K562 (cell line): ENCODE measurements around the gene SGMS1. TPM values are rescaled to one million over a fixed set of nuclear protein-coding genes. Genes with fewer than 3 reads are reported as not detected.
"Not testable (repeated sequence)": the region's sequence is repeated elsewhere in the genome, so short reads cannot be mapped to it uniquely, and the experiment has no call there.

ENCODE experiments used
- ATAC-seq: fragments of 200-7000 bp; cut with Tn5 transposase; 3 replicates; pipeline ENCODE4 v1.9.1; 2020; ENCODE audit warnings: moderate library complexity
- BruUV-seq: library from RNA; stranded (reverse); fragments of 400-500 nt; replicated peaks from 2 replicates; lab custom pipeline; 2021; lab: Mats Ljungman, UMichigan
- CTCF ChIA-PET: fragments of 300-600 bp; formaldehyde crosslinking; extraction: SDS; loops from one replicate; lab custom pipeline; 2021; ENCODE audit warnings: low intra/inter-chr PET ratio; lab: Yijun Ruan, JAX
- POLR2A ChIA-PET: fragments of 300-600, 350-650 bp; sonication (Branson Sonifier 250); formaldehyde crosslinking; extraction: SDS; loops from one replicate; lab custom pipeline; 2021; ENCODE audit warnings: antibody characterized with exemption, inconsistent platforms; lab: Yijun Ruan, JAX
- DNase-seq, 4 experiments: peaks; one replicate each; pipeline versions ENCODE4 v3.0.0 to v3.0.0-alpha.2; 2011 to 2018; ENCODE audit warnings: low spot score in 3 of 4, mixed read lengths in 3 of 4; ENCODE audit errors: extremely low read depth in 1 of 4
- FAIRE-seq: peaks from 2 replicates; lab custom pipeline; 2011; peaks lifted over from hg19 to GRCh38; lab: Jason Lieb, UNC
- H2AFZ ChIP-seq: 2 replicates; pipeline ENCODE4 v1.6.0; 2011; ENCODE audit warnings: low read depth, low read length, control low read depth, inconsistent platforms
- H3K27ac ChIP-seq: fragments of 200-600 bp; 3 replicates; pipeline ENCODE4 v1.8.0; 2011; ENCODE audit warnings: low read depth, mild to moderate bottlenecking, control low read depth, inconsistent platforms, low read length, moderate library complexity, mixed read lengths; ENCODE audit errors: extremely low read depth
- H3K27me3 ChIP-seq, 2 experiments: fragments of 300-600 bp in 1 of 2; 2 replicates in 1 of 2; 3 replicates in 1 of 2; pipeline versions ENCODE4 v1.6.0 to v1.8.0; 2011; ENCODE audit warnings: inconsistent platforms in 2 of 2, low read length in 2 of 2, mild to moderate bottlenecking in 1 of 2, mixed read lengths in 1 of 2, moderate library complexity in 1 of 2; ENCODE audit not compliant: control insufficient read depth in 2 of 2, insufficient read depth in 2 of 2
- H3K36me3 ChIP-seq: fragments of 300-600 bp; 3 replicates; pipeline ENCODE4 v1.8.0; 2011; ENCODE audit warnings: mild to moderate bottlenecking, low read length, inconsistent platforms; ENCODE audit not compliant: control insufficient read depth, insufficient read depth
- H3K4me1 ChIP-seq, 2 experiments: fragments of 200-600 bp in 1 of 2; replicated peaks in 1 of 2; 2 replicates in 1 of 2; 3 replicates in 1 of 2; pipeline versions ENCODE4 v1.5.1 to v1.8.0; 2011; ENCODE audit warnings: inconsistent platforms in 2 of 2, low read length in 2 of 2, mild to moderate bottlenecking in 1 of 2, mixed read lengths in 1 of 2, moderate library complexity in 1 of 2; ENCODE audit not compliant: control insufficient read depth in 2 of 2, insufficient read depth in 2 of 2
- H3K4me2 ChIP-seq: 2 replicates; pipeline ENCODE4 v1.6.1; 2011; ENCODE audit warnings: low read length, control low read depth, inconsistent platforms, mixed read lengths; ENCODE audit not compliant: insufficient read depth
- H3K4me3 ChIP-seq: fragments of 200-600 bp; sonication (generic), shearing (Covaris generic); 2 replicates; pipeline ENCODE4 v1.5.1; 2016; ENCODE audit warnings: control low read depth, inconsistent platforms
- H3K79me2 ChIP-seq: fragments of 200-600 bp; 3 replicates; pipeline ENCODE4 v1.8.0; 2011; ENCODE audit warnings: low read length, inconsistent platforms; ENCODE audit not compliant: control insufficient read depth, insufficient read depth
- H3K9ac ChIP-seq, 2 experiments: 2 replicates each; pipeline versions ENCODE4 v1.6.0 to v1.6.1; 2011; ENCODE audit warnings: low read depth in 2 of 2, low read length in 2 of 2, control low read depth in 1 of 2, inconsistent platforms in 1 of 2, mild to moderate bottlenecking in 1 of 2, mixed read lengths in 1 of 2; ENCODE audit not compliant: insufficient read depth in 1 of 2
- H3K9me1 ChIP-seq: one replicate; pipeline ENCODE4 v1.6.0; 2011; ENCODE audit warnings: inconsistent platforms, mild to moderate bottlenecking, low read length, moderate library complexity; ENCODE audit not compliant: control insufficient read depth, insufficient read depth
- H3K9me3 ChIP-seq: replicated peaks from 2 replicates; pipeline ENCODE4 v1.5.1; 2011; ENCODE audit warnings: low read depth, low read length, inconsistent platforms; ENCODE audit not compliant: control insufficient read depth, insufficient read depth
- H4K20me1 ChIP-seq: replicated peaks from 2 replicates; pipeline ENCODE4 v1.6.1; 2011; ENCODE audit warnings: low read length, inconsistent platforms, mixed read lengths; ENCODE audit not compliant: control insufficient read depth, insufficient read depth
- FOXJ2 ChIP-seq: fragments of 200-800 bp; sonication (Bioruptor generic); IDR thresholded peaks from 2 replicates; pipeline ENCODE4 v1.6.1; 2016; ENCODE audit warnings: missing genetic modification characterization, missing compliant biosample characterization
- KDM2B ChIP-seq: fragments of 250-450 bp; sonication (Bioruptor Pico); IDR thresholded peaks from 2 replicates; pipeline ENCODE4 v1.8.0; 2021; ENCODE audit warnings: mild to moderate bottlenecking, moderate library complexity
- POLR3A ChIP-seq: IDR thresholded peaks from 2 replicates; pipeline ENCODE4 v1.6.1; 2011; ENCODE audit warnings: borderline replicate concordance, mild to moderate bottlenecking, moderate library complexity; ENCODE audit not compliant: insufficient read length, insufficient read depth; ENCODE audit errors: extremely low read depth
- ZNF121 ChIP-seq: sonication (generic); formaldehyde crosslinking; conservative IDR thresholded peaks from 2 replicates; pipeline ENCODE4 v1.8.0; 2022; ENCODE audit warnings: missing genetic modification reagents
- WGBS: fragments of 100-300 bp; shearing (Covaris generic); methylation state at CpG from one replicate; pipeline ENCODE4 v1.1.6; 2016; ENCODE audit warnings: low coverage, mixed read lengths; ENCODE audit not compliant: insufficient coverage; ENCODE audit errors: missing lambda C conversion rate; 5-methylcytosine and 5-hydroxymethylcytosine counted together
- in situ Hi-C: fragments of 300-500 bp; cut with MboI; formaldehyde crosslinking; loops from 4 replicates; pipeline ENCODE4 v1.15.0; 2018; ENCODE audit warnings: inconsistent platforms, mixed read lengths
- intact Hi-C: fragments of 100-400 bp; cut with micrococcal nuclease; formaldehyde crosslinking; loops from 2 replicates; pipeline ENCODE4 v1.14.2; 2022
- polyA plus RNA-seq, 8 experiments: library from polyadenylated mRNA; depleted of rRNA in 4 of 8; stranded (reverse) in 5 of 8; unstranded in 3 of 8; fragments of >200 nt; fragmentation: Nextera tagmentation in 2 of 8; fragmentation: Illumina TruSeq in 1 of 8; extraction: Ambion mirVana in 2 of 8; extraction: Trizol in 1 of 8; gene quantifications; 2 replicates each; pipeline versions ENCODE4 v1.2.1 to v1.2.3, GENCODE V29; 2011 to 2014; ENCODE audit warnings: inconsistent platforms in 1 of 8, missing spikeins in 1 of 8
- total RNA-seq, 7 experiments: library from RNA; depleted of rRNA in 6 of 7; stranded (reverse); fragments of >200 nt in 6 of 7; fragmentation: Illumina TruSeq in 2 of 7; extraction: Trizol in 2 of 7; gene quantifications; 2 replicates each; pipeline versions ENCODE4 v1.2.1 to v1.2.3, GENCODE V29; 2011 to 2021; ENCODE audit warnings: low replicate concordance in 1 of 7

The SGMS1 gene
- total and polyA plus RNA-seq, 9 of the 15 experiments (the other 6 are each of a cell fraction or from before 2014, with no cell fraction given), result 22.6 to 232 (median 82.2) TPM

- no peak overlapping the region for H3K9ac ChIP-seq
- H3K4me3 ChIP-seq, result no peak overlapping the region
- in situ Hi-C loops, result loop anchor here (10.0 kb wide), 1 partner anchor 194 kb away; no protein-coding TSS in a partner anchor
- H3K9me3 ChIP-seq, result no peaks in the 10 kb centered on the region
- no peak overlapping the region for H3K27ac ChIP-seq
- no peaks in the 10 kb centered on the region for H3K79me2 ChIP-seq
- H2AFZ ChIP-seq, result no peak overlapping the region
- H3K9me1 ChIP-seq, result no peaks in the 10 kb centered on the region
- no peak overlapping the region for H3K4me2 ChIP-seq
- no peaks in the 10 kb centered on the region for H4K20me1 ChIP-seq
- BruUV-seq, result no TSS peak
- WGBS, result 45% methylated on average over 7 of the region's 7 CpGs
- no peaks in the 10 kb centered on the region; a peak in 1 of 5 replicates for H3K27me3 ChIP-seq
- DNase-seq (no peak), ATAC-seq (no peak), FAIRE-seq (no peak)
- ChIA-PET CTCF (interaction anchor here (0.6 kb wide), 1 partner anchor 350 kb away, joined by 6 read pairs; no protein-coding TSS in a partner anchor), POLR2A (interaction anchor here (0.7 to 2.9 kb wide), 3 partner anchors 9 to 12 kb away, joined by 4 to 17 read pairs (median 7); no protein-coding TSS in a partner anchor)
- intact Hi-C loops, result no loop called here
- H3K36me3 ChIP-seq, result no peaks in the 10 kb centered on the region
- H3K4me1 ChIP-seq, result peaks cover 0 to 5% of the 10 kb centered on the region in 2 experiments; a peak in 2 of 5 replicates
- TF ChIP-seq KDM2B (no peak), POLR3A (no peak), FOXJ2 (tag) (no peak)
- TF ChIP-seq, all 486 proteins: peak for 0
These were observed 24.6 kb upstream of the SGMS1 start for GRCh38 chr10:50648089-50648934.

- H3K36me3 ChIP-seq, H4K20me1 ChIP-seq, H3K4me2 ChIP-seq, intact Hi-C loops, H3K27me3 ChIP-seq, H3K9me1 ChIP-seq, DNase-seq, ATAC-seq, H3K4me1 ChIP-seq, H3K79me2 ChIP-seq, CTCF ChIA-PET, BruUV-seq, FAIRE-seq, H3K4me3 ChIP-seq, H3K9ac ChIP-seq, H3K9me3 ChIP-seq, H3K27ac ChIP-seq, H2AFZ ChIP-seq: not testable (repeated sequence)
- 44% methylated on average over 1 of the region's 1 CpG for WGBS
- in situ Hi-C loops, result loop anchor here (10.0 kb wide), 1 partner anchor 193 kb away; no protein-coding TSS in a partner anchor
- POLR2A ChIA-PET, result interaction anchor here (1.9 to 2.9 kb wide), 2 partner anchors 11 to 12 kb away, joined by 7 to 17 read pairs; no protein-coding TSS in a partner anchor
- peak; percentile 78 for TF ChIP-seq ZNF121 (CRISPR knock-in tag)
These were observed 23.6 kb upstream of the SGMS1 start for GRCh38 chr10:50647350-50647749.
